ENCODE measurements around the gene AMACR. TPM values are rescaled to one million over a fixed set of nuclear protein-coding genes. Genes with fewer than 3 reads are reported as not detected.

The AMACR gene
- total and polyA plus RNA-seq, 7 donors = 1.5 to 14.4 (median 5.6) TPM

GRCh38 chr5:34003941-34004340, 3.9 kb downstream of the AMACR start:
- no peak for TF ChIP-seq CTCF (IDR thresholded peaks at IDR 0.05)
- Histone ChIP-seq H3K27ac (no peak overlapping the region), H3K4me3 (no peak overlapping the region), H3K36me3 (ENCODE audit: insufficient read depth in 1 of 2, low read depth in 1 of 2) (peaks cover 0 to 35% of the 10 kb centered on the region in 2 donors), H3K4me1 (peaks cover 14% of the 10 kb centered on the region), H3K9me3 (no peaks in the 10 kb centered on the region), H3K27me3 (ENCODE audit: insufficient read depth in 3 of 3, low read length in 2 of 3) (no peaks in the 10 kb centered on the region)
- WGBS, 3 donors = 91 to 95% (median 92%) methylated on average over 4 of the region's 4 CpGs
- intact Hi-C loops (cut with DNase I) = no loop called here
- DNase-seq = no peak
- ATAC-seq = no peak

- Histone ChIP-seq H3K4me1 (peaks cover 14% of the 10 kb centered on the region), H3K9me3 (no peaks in the 10 kb centered on the region), H3K36me3 (ENCODE audit: insufficient read depth in 1 of 2, low read depth in 1 of 2) (peaks cover 0 to 35% of the 10 kb centered on the region in 2 donors), H3K27ac (no peak overlapping the region), H3K27me3 (ENCODE audit: insufficient read depth in 3 of 3, low read length in 2 of 3) (no peaks in the 10 kb centered on the region), H3K4me3 (no peak overlapping the region)
- TF ChIP-seq CTCF (IDR thresholded peaks at IDR 0.05) = no peak
- ATAC-seq (no peak), DNase-seq (no peak)
- intact Hi-C loops (cut with DNase I) = no loop called here
- WGBS, 3 donors = 96 to 97% (median 96%) methylated on average over 10 of the region's 10 CpGs
Measured at GRCh38 chr5:34002629-34003328, 5.1 kb downstream of the AMACR start.

GRCh38 chr5:34001241-34001841, 6.5 kb downstream of the AMACR start:
- Histone ChIP-seq H3K27ac (no peak overlapping the region), H3K36me3 (ENCODE audit: insufficient read depth in 1 of 2, low read depth in 1 of 2) (peaks cover 0 to 35% of the 10 kb centered on the region in 2 donors), H3K4me3 (no peak overlapping the region), H3K27me3 (ENCODE audit: insufficient read depth in 3 of 3, low read length in 2 of 3) (no peaks in the 10 kb centered on the region), H3K4me1 (peaks cover 11% of the 10 kb centered on the region), H3K9me3 (no peaks in the 10 kb centered on the region)
- intact Hi-C loops (cut with DNase I) = no loop called here
- TF ChIP-seq CTCF (IDR thresholded peaks at IDR 0.05) = no peak
- 82 to 87% (median 85%) methylated on average over 10 of the region's 10 CpGs for WGBS, 3 donors
- DNase-seq = no peak
- ATAC-seq = no peak

- no peak for TF ChIP-seq CTCF (IDR thresholded peaks at IDR 0.05)
- H3K9me3 ChIP-seq = no peaks in the 10 kb centered on the region
- WGBS, 3 donors = 95 to 96% (median 95%) methylated on average over 4 of the region's 4 CpGs
- H3K4me1 ChIP-seq = peaks cover 5% of the 10 kb centered on the region
- ATAC-seq = no peak
- H3K36me3 ChIP-seq (ENCODE audit: insufficient read depth in 1 of 2, low read depth in 1 of 2) = peaks cover 0 to 31% of the 10 kb centered on the region in 2 donors
- intact Hi-C loops (cut with DNase I) = loop anchor here (10.0 kb wide), 2 partner anchors 455 to 465 kb away; no protein-coding TSS in a partner anchor
- H3K27me3 ChIP-seq (ENCODE audit: insufficient read depth in 3 of 3, low read length in 2 of 3) = no peaks in the 10 kb centered on the region
- no peak overlapping the region for H3K4me3 ChIP-seq
- no peak overlapping the region for H3K27ac ChIP-seq
- no peak for DNase-seq
Measured at GRCh38 chr5:33999978-34000377, 7.9 kb downstream of the AMACR start.
